ENCODE measurements around the gene SLFN5.
A peak's percentile ranks its signal among the peaks of the same experiment; 100 is the strongest.
"Not testable (repeated sequence)": the region's sequence is repeated elsewhere in the genome, so short reads cannot be mapped to it uniquely, and the experiment has no call there.

The SLFN5 gene

GRCh38 chr17:35294756-35295155, 51.9 kb downstream of the SLFN5 start:
- DNase-seq = no peak

GRCh38 chr17:35295686-35296085, 52.8 kb downstream of the SLFN5 start:
- no peak for DNase-seq

- DNase-seq = no peak
Measured at GRCh38 chr17:35297666-35298065, 54.8 kb downstream of the SLFN5 start.

- DNase-seq = no peak
Measured at GRCh38 chr17:35298639-35299038, 55.8 kb downstream of the SLFN5 start.

- no peak for DNase-seq
Measured at GRCh38 chr17:35299135-35299534, 56.3 kb downstream of the SLFN5 start.

GRCh38 chr17:35309345-35309744, 66.5 kb downstream of the SLFN5 start:
- DNase-seq = not testable (repeated sequence)

GRCh38 chr17:35312346-35312745, 69.5 kb downstream of the SLFN5 start:
- no peak for DNase-seq

- DNase-seq = peak; percentile 46
Measured at GRCh38 chr17:35312790-35313711, 70.2 kb downstream of the SLFN5 start.

GRCh38 chr17:35313875-35314409, 71.1 kb downstream of the SLFN5 start:
- DNase-seq = no peak

- DNase-seq = no peak
Measured at GRCh38 chr17:35314415-35315216, 71.7 kb downstream of the SLFN5 start.

- DNase-seq = peak; percentile 1
Measured at GRCh38 chr17:35315283-35315682, 72.4 kb downstream of the SLFN5 start.

- no peak for DNase-seq
Measured at GRCh38 chr17:35315971-35316370, 73.1 kb downstream of the SLFN5 start.

- no peak for DNase-seq
Measured at GRCh38 chr17:35322749-35323148, 79.9 kb downstream of the SLFN5 start.

Data from kidney glomerular epithelial cell (primary cell).